HG03060 (cell line): ENCODE results near the gene ADISSP.
"Not testable (repeated sequence)": the region's sequence is repeated elsewhere in the genome, so short reads cannot be mapped to it uniquely, and the experiment has no call there.

ENCODE experiments used
- ATAC-seq: cut with Tn5 transposase; IDR thresholded peaks from one replicate; pipeline ENCODE4 v1.9.1; 2021; ENCODE audit warnings: low read depth, moderate number of reproducible peaks; ENCODE audit not compliant: unreplicated experiment

The ADISSP gene

GRCh38 chr20:3798373-3798768 lies 30.8 kb upstream of the ADISSP start:
- no peak for ATAC-seq

DNA sequence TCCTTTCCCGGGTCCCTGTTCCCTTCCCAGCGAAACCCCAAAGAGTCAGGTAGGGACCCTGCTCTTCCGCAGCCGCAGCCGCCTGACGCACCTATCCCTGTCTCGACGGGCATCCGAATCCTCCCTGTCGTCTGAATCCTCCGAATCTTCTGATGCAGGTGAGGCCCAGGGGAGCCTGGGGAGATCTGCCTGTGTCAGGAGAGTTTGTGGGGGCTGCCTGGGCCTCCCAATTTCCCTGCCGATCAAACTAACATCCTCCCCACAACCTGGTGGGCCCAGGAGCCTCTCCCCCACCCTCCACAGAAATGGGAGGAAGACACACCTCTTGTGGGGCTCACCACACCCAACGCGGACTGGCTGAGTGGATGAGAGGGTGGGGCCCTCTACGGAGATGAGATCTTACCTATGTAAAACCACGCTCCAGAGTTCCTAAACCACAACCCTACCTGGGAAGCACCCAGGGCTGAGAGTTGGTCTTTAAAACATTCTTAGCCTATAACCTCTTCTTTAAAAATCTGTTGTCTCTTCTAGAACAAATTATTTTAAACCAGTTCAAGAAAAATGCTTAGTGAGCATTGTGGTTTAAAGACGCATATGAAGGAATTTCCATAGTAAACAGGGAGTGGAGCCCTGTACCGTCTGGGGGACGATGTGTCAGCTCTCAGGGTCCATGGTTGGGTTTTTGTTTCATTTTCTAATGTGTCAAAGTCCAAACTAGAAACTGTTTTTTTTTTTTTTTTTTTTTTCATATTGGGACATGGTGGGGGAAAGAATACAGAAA lies 30.2 kb upstream of the ADISSP start:
- ATAC-seq, result no peak

DNA sequence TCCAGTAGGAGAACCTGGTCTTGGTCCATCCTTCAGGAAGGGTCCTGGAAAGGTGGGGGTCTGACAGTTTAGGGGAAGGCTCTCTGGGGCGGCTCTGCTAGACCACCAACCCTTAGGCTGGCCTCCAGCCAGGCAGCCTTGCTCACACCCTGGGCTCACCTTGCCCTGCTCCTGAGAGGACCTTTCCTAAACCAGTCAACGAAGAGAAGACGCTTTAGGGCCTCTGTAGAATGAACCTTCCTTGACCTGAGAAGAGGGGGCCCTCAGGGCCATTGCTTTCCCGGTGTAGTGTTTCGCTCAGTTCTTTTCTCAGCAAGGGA lies 29.6 kb upstream of the ADISSP start:
- no peak for ATAC-seq

- no peak for ATAC-seq
These were observed 29.1 kb upstream of the ADISSP start for GRCh38 chr20:3796477-3797225.

DNA sequence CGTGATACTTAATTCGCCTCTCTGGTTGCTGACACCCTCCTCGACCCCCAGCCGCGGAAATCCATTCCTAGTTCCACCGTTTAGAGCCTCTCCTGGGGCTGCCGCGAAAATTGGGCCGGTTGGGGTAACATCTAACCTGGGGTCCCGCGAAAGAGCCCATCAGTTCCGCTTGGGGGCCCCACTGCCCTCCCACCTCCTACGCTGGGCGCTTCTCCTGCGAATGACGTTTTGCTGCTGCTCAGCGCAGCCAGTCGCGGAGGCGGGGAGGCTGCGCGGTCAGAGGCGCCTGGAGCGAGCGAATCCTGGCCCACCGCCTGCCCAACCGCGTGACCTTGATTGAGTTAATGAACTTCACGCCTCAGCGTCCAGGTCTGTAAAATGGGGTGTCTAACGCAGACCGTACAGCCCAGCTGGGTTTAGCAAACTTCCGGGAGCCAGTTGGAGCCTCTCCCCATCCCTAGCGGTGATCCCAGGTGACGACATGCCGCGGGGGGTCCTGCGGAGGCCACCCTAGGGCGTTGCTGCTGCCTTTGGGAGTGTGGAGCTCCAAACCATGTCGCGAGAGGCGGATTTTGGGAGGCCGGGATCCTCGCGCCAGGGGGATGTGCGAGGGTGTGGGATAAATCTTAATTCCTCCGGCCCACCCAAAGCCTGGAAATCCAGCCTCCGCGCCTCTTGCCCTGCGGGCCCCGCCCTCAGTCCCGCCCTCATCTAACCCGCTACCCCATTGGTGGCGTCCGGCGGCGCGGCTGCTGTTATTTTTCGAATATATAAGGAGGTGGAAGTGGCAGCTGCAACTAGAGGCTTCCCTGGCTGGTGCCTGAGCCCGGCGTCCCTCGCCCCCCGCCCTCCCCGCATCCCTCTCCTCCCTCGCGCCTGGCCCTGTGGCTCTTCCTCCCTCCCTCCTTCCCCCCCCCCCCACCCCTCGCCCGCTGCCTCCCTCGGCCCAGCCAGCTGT lies 28.2 kb upstream of the ADISSP start, which contains the start of gene CDC25B:
CDC25B (plus strand) TSS at position 800 of the 958 bp plus-strand sequence. CDS start 222 bp downstream, outside the sequence.
- peak; percentile 42 for ATAC-seq

- ATAC-seq, result no peak
These were observed 27.3 kb upstream of the ADISSP start for GRCh38 chr20:3794701-3795420.

- ATAC-seq, result not testable (repeated sequence)
These were observed 26.6 kb upstream of the ADISSP start for GRCh38 chr20:3794168-3794567.

GRCh38 chr20:3789201-3789600 lies 21.6 kb upstream of the ADISSP start:
- not testable (repeated sequence) for ATAC-seq

DNA sequence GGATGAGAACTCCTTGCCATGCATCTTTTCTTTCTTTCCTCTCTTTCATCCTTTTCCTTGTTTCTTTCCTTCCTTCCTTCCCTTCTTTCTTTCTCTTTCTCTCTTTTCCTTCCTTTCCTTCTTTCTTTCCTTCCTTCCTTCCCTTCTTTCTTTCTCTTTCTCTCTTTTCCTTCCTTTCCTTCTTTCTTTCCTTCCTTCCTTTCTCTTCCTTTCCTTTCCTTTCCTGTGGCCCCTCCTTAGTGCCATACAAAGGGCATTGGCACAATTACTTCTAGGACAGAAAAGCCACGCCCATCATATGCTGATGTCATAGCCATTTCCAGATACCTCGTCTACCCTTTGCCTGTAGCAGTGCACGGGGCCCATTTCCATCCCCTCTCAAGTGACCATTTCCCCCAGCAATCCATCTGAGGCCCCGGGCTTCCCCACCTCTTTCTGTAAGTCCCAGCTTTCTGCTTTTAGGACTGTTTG lies 21.2 kb upstream of the ADISSP start:
- ATAC-seq, result no peak

DNA sequence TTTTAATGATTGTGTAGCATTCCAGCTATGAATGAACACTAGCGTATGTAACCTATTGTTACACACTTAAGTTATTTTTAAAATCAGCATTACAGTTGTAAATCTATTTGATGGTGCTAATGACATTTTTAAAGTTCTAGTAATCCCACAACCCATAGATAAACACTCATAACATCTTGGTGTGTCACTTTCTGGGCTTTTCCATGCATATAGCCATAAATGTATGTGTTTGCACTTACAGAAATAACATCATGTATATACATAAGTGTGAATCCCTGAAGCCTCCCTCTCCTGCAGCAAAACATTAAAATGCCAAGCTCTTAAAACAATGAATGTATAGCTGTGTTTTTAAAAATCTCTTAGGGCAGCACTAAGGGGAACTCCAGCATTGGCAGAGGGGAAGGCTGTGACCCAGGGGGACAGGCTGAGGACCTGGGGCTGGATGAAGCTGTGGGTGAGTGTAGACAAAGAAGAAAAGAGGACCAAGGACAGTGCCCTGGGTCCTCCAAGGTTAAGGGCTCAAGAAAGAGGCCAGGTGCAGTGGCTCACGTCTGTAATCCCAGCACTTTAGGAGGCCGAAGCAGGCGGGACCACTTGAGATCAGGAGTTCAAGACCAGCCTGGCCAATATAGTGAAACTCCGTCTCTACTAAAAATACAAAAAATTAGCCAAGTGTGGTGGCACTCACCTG lies 19.9 kb upstream of the ADISSP start:
- ATAC-seq, result no peak

DNA sequence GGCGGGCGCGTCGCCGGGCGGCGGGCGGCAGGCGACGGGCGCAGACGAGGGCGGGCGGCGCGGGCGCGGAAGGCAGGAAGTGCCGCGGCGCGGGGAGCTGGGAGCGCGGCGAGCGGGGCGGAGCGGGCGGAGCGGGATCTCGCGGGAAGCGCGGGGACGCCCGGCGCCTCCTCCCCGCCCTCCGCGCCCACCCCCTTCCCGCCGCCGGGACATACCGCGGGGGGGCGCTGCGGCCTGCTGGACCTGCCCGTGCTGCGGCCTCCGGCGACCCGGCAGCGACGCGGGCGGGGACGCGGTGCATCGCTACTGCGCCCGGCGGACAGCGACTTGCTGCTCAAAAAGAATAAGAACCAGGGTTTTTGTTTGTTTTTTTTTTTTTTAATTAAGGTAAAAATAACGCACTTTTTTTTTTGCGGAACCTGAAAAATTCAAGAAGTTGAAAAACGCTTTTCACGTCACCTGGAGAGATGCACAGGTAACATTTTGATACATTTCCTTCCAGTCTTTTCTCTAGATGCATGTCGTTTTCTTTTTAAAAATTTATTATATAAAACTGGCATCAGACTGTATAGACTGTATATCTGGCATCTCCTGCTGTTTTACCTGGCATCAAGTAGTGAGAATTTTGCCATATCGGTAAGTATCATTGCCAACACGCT lies 19.2 kb upstream of the ADISSP start, which contains the start of gene CENPB:
CENPB (minus strand) TSS at position 76 of the 659 bp plus-strand sequence. CDS start 257 bp downstream, outside the sequence.
- no peak for ATAC-seq

- no peak for ATAC-seq
These were observed 18.6 kb upstream of the ADISSP start for GRCh38 chr20:3786126-3786484.

DNA sequence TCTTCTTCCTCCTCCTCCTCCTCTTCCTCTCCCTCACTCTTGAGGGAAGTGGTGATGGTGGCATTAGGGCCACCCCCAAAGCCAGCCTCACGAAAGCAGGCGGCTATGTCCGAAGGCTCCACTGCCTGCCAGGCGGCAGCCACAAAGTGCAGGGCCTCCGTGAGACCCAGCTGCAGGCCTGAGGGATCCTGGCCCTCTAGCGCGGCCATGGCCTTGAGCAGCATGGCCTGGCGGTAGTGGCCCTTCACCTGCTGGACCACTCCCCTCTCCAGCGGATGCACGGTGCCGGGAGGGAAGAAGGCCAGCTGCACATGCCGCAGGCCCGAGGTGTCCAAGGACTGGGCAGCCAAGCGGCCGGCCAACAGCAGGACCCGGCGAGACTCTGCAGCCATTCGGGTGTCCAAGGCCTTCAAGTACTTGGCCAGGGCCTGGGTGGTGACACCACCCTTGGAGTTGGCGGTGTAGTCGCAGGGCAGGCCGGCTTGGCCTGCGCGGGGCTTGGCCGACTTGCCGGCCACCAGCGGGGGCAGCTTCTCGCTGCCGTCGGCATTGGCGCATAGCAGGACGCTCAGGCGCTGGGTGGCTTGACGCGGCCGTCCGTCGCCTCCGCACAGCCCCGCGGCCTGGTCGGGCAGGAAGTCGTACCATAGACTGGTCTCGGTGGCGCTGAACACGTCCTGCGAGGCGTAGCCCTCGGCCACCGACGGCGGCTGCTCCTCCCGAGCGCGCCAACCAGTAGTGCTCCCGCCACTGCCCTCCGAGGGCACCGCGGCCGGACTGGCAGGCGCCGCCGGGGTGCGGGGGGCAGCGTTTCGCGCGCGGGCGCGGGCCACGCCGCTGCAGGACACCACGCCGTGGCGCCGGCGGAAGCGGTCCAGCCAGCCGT lies 17.9 kb upstream of the ADISSP start:
- no peak for ATAC-seq

DNA sequence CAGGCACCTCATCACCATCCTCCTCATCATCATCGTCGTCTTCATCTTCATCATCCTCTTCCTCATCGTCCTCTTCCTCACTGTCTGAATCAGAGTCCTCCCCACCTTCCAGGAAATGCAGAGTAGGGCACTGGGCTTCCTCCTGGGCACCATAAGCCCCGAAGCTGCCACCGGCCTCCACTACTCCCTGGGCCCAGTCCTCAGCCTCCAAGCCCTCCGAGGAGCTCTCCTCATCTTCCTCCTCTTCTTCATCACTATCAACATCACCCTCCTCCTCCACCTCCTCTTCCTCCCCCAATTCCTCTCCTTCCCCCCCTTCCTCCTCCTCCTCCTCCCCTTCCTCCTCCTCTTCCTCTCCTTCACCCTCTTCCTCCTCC lies 17.3 kb upstream of the ADISSP start:
- no peak for ATAC-seq

- no peak for ATAC-seq
These were observed 16.8 kb upstream of the ADISSP start for GRCh38 chr20:3784216-3784853.

DNA sequence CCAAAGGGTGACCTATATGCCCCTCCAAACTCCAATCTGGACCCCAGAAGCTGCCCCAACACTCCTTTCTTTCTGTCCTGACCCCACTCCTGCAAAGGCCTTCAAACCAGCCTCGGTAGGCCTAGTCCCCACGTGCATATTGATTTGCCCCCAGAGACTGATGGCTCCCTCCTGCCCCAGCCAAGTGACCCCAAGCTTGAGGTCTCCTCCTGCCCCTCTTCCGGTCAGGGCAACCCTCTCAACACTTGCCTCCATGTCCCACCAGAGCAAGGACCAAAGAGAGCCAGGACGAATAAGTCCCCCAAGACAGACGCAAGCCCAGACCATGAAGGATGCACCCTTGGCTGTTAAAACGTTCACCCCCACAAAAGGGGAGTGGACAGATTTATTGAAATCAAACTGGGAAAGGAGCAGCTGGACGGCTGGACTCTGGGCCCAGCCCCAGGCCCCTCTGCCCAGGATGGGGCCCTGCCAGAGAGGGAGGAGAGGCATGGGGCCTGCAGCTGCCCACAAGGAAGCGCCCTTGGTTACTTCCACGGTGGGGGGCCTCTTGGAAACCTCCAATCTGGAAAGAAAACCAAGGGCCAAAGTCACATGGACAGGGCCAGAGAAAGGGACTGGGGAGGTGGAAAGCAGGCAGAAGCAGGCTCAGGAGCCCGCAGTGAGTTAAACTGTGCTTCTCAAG lies 16.1 kb upstream of the ADISSP start:
- no peak for ATAC-seq

DNA sequence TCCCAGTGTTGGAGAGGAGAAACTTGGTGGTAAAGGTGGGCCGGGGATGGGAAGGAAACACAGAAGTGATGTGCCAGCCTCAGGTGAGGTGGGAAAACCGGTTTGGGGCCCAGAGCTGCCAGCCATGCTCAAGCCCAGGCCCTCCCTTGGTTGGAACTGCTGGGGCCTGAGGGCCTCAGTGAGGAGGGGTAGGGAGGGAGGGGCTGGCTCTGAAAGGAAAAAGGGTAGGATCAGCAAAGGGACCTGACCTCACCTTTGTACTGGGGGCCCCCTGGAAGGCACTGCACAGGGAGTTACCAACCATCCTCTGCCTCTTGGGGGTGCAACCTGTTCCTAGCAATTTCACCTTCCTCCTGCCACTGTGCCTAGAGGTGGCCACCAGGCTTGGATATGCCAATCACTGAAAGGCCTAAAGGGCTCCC lies 15.5 kb upstream of the ADISSP start:
- ATAC-seq, result no peak
